Measurements from ENCODE around the gene CX3CL1. TPM values are rescaled to one million over a fixed set of nuclear protein-coding genes. Genes with fewer than 3 reads are reported as not detected.

CX3CL1 gene
- total and polyA plus RNA-seq, 12 donors, result 1.9 to 14.1 (median 6.5) TPM

- peak in 1 of 7 donors; percentile 48 for DNase-seq
- WGBS, 4 donors, result 63 to 70% (median 66%) methylated on average over 9 of the region's 9 CpGs
- Histone ChIP-seq H3K4me1 (replicated peaks in 1 of 2) (no peaks in the 10 kb centered on the region), H3K4me3 (no peak overlapping the region), H3K36me3 (replicated peaks in 1 of 2) (no peaks in the 10 kb centered on the region), H3K9me3 (replicated peaks in 1 of 3) (no peaks in the 10 kb centered on the region), H3K27me3 (no peaks in the 10 kb centered on the region), H3K27ac (no peak overlapping the region)
- intact Hi-C loops (cut with DNase I), result no loop called here
- TF ChIP-seq CTCF (IDR thresholded peaks at IDR 0.05) (no peak), POLR2A (IDR thresholded peaks at IDR 0.05) (no peak)
These were observed 14.8 kb upstream of the CX3CL1 start for GRCh38 chr16:57357330-57358085.

GRCh38 chr16:57358086-57358420 is 14.2 kb upstream of the CX3CL1 start:
- TF ChIP-seq CTCF (IDR thresholded peaks at IDR 0.05), result no peak
- no peak for TF ChIP-seq POLR2A (IDR thresholded peaks at IDR 0.05)
- Histone ChIP-seq H3K9me3 (replicated peaks in 1 of 3) (no peaks in the 10 kb centered on the region), H3K27me3 (no peaks in the 10 kb centered on the region), H3K4me3 (no peak overlapping the region), H3K36me3 (replicated peaks in 1 of 2) (no peaks in the 10 kb centered on the region), H3K4me1 (replicated peaks in 1 of 2) (no peaks in the 10 kb centered on the region), H3K27ac (no peak overlapping the region)
- 68 to 87% (median 79%) methylated on average over 6 to 7 of the region's 7 CpGs for WGBS, 4 donors
- peak in 1 of 7 donors; percentile 20 for DNase-seq
- intact Hi-C loops (cut with DNase I), result no loop called here

- no peaks in the 10 kb centered on the region for H3K9me3 ChIP-seq (replicated peaks in 1 of 3)
- intact Hi-C loops (cut with DNase I), result no loop called here
- TF ChIP-seq CTCF (IDR thresholded peaks at IDR 0.05) (no peak), POLR2A (IDR thresholded peaks at IDR 0.05) (no peak)
- H3K36me3 ChIP-seq (replicated peaks in 1 of 2), result no peaks in the 10 kb centered on the region
- H3K4me3 ChIP-seq, result no peak within 1 kb of the TSS
- no peak within 1 kb of the TSS for H3K27ac ChIP-seq
- no peaks in the 10 kb centered on the region for H3K4me1 ChIP-seq (replicated peaks in 1 of 2)
- no peak for DNase-seq
- 83 to 87% (median 86%) methylated on average over 4 to 9 of the region's 9 CpGs for WGBS, 4 donors
- H3K27me3 ChIP-seq, result no peaks in the 10 kb centered on the region
These were observed 13.7 kb upstream of the CX3CL1 start, which contains the start of gene CCL22 for GRCh38 chr16:57358527-57359095. Gene CCL22, plus strand, starts transcription at chr16:57358783. Its CDS starts 34 bp downstream, at chr16:57358817.

GRCh38 chr16:57360321-57360935 is 11.9 kb upstream of the CX3CL1 start:
- DNase-seq, result no peak
- no peak overlapping the region for H3K4me3 ChIP-seq
- H3K9me3 ChIP-seq (replicated peaks in 1 of 3), result no peaks in the 10 kb centered on the region
- H3K27me3 ChIP-seq, result no peaks in the 10 kb centered on the region
- no peaks in the 10 kb centered on the region for H3K36me3 ChIP-seq (replicated peaks in 1 of 2)
- no peak overlapping the region for H3K27ac ChIP-seq
- intact Hi-C loops (cut with DNase I), result no loop called here
- WGBS, 4 donors, result 92 to 96% (median 94%) methylated on average over 9 to 16 of the region's 16 CpGs
- no peaks in the 10 kb centered on the region for H3K4me1 ChIP-seq (replicated peaks in 1 of 2)
- no peak for TF ChIP-seq POLR2A (IDR thresholded peaks at IDR 0.05)
- TF ChIP-seq CTCF (IDR thresholded peaks at IDR 0.05), result no peak
